NCI-H187 treated with DMSO at 0.1 percent for 48 hours (cell line): Measurements from ENCODE around the gene CACNA1C.

Experiments used
- DNase-seq: peaks from one replicate; lab custom pipeline; 2025; lab: John Stamatoyannopoulos, UW

The CACNA1C gene

DNA sequence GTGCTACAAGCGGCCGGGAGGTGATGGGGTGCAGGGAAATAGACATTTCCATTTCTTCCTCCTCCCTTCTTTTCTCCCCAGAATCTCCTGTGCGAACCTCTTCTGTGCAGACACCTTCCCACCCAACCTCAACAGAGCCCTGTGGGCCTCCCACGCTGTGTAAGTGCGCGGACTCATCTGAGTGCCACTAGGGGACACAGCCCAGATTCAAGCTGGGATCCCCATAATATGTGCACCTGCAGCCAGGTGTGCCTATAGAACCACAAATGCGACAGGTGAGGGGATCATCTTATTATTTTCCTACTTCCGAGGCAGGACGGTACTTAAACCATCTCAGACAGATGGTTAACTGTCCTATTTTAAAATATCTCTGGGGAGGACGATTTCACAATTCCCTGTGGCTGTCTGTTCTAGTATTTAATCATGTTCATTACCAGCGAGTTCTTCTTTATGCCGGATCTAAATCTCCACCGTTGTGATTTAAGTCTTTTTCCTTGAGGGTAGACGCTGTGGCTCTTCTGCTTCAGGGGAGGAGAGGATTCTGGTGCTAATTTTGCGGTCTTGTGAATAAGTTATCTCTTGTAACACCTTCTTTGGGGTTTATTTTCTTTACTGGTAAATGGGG lies 17.2 kb upstream of the CACNA1C start:
- DNase-seq: no peak

DNA sequence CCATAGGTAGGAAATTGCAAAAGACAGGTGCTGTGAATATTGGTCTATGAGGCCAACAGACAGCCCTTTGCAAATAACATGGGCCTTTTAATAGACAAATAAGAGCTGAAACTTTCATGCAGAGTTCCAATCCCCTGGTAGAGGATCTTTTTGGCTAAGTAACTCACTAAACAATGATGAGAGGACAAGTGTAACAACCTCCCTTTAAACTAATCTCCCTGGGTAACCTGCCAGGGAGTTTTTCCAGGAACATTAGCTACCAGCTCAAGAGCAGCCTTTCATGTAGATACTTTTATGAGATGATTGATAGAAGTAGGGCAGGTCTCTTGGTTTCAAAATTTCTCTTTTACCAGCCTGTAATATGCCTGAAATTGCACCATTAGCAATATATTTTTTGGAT lies 13.8 kb upstream of the CACNA1C start:
- DNase-seq: no peak

DNA sequence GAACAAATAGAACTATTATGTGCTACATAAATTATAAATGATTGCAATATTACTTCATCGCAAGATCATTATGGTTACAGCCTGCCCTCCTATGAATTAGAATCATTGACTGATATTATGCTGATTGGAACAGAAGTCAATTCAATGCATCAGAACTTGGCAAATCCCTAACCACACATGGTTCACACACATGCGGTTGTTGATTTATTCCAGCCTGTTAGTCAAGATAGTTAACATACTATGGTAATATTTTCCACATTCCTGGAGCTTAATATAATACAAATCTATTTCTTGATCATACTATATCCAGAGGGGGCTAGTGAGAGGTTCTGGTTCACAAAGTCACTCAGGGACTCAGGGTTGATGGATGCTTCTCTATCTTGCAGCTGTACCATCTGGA lies 9.7 kb upstream of the CACNA1C start:
- no peak for DNase-seq

DNA sequence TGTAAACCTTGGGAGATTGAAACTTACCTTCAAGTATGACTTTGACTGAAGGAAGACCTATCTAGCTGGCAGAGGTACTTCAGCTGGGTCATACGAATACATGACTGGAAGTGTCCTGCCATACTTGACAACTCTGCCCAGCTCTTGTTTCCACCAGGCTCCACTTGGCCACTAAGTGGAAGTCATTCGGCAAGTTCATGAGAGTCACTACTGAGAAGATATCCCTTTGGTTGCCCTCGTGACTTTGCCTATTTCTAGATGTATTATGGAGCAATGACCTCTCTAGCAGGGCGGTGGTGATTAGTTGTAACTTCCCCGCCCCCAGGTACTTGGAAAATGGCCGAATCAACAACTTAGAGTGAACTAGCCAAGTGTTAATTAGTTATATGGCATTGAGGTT lies 8.6 kb upstream of the CACNA1C start:
- no peak for DNase-seq

DNA sequence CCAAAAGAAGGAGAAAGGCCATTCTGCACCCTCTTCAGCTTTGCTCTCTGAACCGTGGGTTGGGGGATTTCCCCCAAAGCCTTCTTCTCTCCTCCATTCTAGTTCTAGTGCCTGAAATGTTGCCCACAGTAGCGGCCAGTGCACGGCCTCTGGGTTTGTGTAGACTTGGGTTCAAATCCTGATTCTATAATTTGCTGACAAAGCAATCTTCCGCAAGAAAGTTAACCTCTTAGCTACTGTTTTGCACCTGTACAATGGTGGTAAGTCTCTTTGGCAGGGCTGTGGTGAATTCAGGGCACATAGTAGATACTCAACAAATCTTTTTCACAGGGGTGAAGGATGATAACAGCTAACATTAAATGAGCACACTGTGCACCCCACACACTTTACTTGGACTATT lies 5.8 kb upstream of the CACNA1C start:
- DNase-seq: no peak

DNA sequence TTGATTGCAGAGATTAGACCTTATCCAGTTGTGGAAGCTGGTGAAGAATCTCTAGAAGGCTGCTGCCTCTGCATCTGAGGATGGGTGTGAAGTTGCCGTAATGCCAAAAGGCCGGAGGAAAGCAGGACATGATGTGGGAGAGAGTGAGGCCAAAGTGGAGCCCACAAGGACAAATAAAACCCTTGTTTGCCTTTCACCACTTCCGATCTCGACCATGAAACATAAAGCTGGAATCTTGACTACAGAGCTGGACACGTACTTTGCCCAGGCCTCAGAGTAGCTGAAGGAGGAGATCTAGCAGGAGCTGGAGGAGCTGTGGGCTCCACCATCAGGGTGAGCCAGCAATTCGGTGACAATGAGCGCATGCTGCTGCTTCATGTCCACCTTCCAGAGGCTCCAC lies 5.0 kb upstream of the CACNA1C start:
- no peak for DNase-seq

DNA sequence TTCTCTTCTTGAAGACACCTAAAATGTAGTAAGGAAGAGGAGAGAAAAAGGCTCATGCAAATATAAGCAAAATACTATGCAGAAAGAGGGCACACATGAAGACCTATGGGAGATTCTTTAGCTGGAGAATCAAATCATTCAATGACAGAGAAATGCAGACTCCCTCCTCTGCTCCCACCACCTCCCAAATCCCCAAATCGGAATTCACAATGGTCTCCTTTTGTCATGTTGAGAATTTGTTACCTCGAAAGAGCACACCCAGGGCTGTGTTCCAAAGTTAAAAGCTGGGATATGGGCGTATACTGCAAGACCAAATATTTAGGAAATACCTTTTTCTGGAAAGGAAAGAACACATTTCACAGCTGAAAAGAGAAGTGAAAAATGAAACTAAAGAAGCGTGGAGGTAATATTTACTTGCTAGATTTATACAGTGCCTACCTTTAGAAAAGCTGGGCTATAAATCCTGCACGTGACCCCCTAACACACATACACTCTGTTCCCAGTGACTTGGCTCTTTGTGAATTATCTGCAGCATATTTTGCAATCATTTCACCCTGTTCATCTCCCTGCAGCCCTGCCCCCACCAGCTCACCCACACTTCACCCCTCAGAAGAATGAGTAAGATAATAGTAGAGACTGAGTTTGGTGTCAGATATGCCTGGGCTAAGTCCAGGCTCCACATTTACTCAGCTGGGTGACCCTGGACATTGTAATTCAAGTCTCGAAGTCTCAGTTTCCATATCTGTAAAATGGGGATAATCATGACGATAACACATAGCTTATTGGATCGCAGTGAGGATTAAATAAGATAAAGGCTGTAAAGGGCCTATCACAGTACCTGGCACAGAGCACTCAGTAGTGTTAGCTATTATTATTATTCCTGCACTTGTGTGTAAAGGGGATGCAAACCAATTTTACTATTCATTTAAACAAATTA lies 2.9 kb upstream of the CACNA1C start:
- DNase-seq: no peak

DNA sequence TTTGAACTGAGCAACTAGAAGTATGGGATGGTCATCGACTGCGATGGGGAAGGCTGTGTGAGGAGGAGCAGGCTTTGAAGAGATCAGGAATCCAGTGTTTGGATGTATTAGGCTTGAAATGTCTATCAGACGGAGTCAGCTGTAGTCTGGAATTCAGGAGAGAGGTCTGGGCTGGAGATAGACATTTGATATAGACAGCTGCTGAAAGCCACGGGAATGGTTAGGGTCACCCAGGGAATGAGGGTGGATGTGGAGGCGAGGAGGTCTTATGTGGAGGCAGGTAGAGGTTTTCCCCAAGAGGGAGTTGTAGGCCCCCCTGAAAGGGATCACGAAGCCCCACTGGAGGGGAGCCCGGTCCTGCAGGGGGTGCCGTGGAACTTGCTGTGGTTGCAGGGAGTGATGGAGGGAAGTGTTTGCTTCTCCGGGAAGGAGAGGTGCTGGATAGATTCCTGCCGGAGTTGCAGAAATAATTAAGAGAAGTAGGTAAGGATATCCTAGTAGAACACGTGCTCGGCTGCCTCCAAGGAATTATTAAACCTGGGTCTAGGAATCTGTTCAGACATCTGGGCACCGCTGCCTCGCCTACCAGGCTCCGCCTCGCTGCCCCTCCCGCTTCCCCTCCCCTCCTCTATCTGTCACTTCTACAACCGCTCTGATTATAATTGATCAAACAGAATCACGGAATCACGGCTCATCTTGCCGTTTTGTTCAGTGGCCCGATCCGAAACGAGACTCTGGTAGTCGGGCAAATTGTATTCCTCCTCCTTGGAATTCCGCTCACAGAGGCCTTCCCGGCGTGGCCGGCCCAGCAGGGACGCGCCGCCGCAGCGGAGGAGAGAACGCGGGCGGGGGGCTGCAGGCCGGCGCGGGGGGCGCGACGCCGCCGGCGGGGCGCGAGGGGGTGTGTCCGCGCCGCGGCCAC lies 826 bp upstream of the CACNA1C start:
- no peak for DNase-seq

DNA sequence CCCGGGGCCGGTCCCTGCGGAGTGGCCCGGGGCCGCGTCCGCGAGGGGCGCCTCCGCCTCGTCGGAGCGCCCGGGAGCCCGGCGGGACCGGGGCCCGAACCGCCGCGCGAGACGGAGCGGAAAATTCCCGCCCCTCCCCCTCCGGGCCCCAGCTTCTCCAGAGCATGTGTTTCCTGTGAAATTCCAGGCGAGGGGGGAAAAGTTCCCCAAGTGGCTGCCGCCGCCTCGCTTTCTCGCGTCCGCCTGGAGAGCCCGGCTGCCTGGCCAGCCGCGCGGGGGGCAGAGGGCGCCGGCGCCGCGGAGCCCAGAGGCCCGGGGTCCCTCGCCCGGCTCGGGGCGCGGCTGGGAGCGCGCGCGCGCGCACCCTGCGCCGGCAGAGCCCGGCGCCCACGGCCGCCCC lies 904 bp downstream of the CACNA1C start:
- no peak for DNase-seq

DNA sequence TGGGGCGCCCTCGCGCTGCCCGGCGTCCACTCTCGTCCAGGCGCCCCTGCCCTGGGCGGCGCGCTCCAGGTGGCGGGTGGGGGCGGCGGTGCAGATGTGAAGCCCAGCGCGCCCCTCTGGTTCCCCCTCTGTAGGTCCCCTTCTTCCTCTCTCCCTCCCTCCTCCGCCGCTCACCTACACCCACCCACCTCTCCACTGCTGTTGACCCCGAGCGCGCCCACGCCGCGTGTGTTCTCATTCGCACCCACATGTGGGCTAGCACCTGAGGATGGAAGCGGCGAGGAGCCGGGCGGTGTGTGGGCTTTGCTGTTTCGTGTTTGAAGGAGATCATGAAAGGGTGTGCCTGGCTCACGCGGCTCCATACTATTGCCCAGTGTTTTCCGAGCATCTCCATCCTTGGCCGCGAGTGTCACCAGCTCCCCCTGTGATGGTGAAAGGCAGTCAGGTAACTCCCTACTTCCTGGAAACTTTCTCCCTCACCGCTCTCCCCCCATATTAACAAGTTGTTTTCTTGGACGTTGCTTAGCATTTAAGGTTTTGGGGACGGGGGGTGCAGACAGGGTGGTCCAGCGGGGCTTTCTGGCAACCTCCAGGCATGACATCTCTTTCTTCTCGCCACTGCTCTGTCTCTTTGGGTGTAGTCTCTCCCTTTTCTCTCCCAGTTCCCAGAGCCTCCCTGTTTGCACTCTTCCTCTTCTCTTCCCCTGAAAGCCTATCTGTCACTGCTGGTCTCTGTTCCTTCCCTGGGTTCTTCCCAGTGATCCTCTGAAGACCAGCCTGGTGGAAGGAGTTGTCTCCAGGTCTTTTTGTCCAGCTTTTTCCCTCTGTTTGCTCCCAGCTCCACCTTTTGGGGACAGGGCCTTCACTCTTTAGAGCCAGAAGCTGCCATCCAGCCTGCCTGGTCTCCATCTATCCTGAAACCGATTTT lies 1.6 kb downstream of the CACNA1C start:
- no peak for DNase-seq

DNA sequence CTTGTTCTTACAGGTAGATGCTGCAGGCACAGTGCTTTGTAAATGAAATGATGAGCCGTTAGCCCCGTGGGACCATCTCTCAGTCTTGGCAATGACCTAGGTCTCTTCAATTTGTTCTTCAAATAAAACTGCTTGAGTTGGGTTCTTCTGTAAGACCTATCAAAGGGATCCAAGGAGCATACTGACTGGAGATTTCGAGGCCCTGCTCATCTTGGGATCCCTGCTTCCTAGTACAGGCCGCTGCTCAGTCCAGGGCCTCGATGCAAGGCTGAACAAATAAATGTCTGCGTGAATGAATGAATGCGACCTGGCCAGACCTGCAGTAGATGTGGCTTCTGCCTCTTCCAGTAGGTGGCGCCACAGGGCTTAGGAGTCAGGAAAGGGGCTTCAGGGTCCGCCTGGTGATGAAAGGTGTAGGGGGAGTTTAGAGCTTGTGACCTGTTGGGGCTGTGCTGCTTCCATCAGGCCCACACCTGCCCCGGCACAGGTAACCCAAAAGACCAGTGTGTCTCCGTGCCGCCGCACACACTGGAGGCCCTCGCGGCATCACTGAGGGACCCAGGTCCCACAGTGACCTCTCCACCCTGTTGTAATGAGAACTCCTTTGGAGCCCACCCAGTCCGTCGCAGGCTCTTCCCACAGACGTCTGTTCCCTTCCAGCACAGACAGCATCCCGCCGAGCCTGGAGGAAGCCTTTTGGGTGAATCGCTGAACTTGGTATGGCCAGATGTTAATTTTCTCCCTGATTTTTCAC lies 4.4 kb downstream of the CACNA1C start:
- no peak for DNase-seq

DNA sequence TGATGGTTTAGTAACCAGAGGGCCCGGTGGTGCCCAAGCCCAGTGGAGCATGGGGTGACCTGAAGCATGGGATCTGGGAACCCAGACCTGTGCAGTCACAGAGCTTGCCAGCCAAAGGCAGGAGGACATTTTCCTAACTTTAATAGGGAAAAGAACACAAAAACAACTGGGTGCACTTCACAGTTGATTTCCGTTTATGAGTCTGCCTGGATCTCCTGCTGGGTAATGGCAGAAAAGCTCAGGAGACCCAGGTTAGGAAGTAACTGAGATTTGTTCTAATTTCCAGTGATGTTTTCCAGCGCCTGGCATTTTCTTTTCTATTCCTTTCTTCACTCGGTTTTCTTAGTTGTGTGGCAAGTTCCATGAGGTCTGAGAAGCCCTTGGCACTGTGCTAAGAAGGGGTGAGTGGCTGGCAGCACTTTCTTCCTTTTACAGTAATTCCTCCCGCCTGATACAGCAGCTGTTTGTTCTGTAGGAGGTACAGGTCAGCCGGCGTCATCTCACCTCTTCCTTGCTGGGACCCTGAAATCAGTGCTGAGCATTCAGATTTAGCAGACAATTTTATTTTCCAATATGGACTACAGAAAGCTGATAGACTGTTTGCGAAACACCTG lies 5.1 kb downstream of the CACNA1C start:
- no peak for DNase-seq

DNA sequence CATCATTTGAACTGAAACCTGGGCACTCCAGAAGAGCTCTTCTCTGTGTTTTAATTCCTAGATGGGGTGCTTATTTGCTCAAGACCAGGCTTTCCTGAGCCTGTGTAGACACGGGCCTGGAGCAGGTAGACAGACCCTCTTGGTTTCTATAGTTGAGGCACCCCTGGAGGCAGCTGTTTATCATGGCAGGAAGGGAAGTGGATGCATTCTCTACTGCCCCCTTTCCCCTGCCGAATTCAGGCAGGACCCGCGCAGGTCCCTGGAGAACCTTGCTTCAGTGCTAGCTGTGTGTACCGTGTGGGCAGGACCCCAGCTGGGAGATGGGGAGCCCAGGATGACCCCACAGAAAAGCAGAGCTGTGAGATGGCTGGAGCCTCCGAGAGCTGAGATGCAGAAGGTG lies 6.0 kb downstream of the CACNA1C start:
- no peak for DNase-seq

DNA sequence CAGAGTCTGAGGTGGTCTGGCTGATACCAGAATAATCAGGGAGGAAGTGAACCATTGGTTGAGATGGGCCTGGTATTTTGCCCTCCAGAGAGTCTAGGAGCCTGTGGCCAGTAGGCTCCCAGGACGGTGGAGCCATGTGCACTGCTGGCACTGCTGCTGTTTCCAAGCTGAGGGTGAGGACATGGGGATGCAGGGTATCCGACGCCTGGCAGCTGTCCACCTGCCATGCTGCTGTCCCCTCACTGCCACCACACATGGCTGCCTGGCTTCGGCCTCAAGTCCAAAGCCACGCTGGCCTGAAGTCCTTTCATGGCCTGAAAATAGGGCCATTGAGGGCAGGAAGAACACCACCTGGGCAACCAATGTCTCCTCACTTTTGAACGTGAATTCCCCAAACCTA lies 8.6 kb downstream of the CACNA1C start:
- no peak for DNase-seq

DNA sequence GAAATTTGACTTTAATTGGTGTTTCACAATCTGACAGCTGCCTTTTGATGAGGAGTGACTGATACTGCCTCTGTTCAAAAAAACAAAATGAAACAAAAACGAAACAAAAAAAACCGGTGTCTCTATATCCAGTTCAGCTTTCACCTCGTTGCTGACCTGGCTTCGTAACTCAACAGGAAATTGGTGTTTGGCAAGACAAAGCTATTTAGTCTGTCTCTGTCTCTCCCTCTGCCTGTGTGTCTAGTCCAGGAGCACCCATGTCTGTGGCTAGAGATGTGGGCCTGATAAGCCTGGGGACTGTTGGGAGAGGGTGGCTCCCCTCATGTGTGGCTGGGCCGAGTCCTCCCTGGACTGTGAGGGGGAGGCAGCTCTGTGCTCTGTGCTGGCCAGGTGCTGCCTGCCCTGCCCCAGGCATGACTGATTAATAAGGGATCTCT lies 11.3 kb downstream of the CACNA1C start:
- no peak for DNase-seq

DNA sequence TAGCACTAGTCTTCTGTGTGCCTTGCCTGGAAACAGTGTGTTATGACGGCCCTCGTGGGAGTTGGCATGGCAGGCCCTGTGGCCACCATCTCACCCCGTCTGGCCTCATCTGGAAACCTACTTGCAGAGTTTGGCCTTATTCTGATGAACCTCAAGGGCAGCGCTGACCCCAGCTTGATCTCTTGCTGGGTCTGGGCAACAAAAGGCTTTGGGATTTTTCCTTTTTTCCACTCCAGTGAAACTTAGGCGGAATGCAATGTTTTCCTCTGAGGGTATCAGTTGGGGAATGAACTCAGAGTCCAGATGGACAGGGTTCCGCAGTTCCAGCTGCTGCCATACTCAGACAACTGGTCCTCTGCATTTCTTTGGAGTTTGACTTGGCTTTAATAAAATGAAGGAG lies 15.9 kb downstream of the CACNA1C start:
- no peak for DNase-seq

DNA sequence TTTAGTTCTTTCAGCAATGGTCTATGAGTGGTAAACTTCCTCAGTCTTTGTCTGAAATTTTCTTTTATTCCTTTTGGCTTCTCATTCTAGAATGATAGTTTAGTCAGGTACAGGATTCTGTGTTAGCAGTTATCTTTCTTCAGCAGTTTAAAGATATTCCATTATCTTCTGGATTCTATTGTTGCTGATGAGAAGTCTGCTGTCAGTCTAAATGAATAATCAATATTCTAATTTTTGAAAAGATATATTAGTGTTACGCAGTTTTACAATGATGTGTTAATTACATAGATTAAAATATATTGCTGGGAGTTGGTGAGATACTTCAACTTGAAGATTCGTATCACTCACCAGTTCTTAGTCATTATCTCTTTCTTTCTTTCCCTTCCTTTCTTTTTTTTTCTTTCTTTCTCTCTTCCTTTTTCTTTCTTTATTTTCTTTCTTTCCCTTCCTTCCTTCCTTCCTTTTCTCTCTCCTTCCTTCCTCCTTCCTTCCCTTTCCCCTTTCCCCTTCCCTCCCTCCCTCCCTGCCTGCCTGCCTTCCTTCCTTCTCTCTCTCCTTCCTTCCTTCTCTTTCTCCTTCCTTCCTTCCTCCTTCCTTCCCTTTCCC lies 17.8 kb downstream of the CACNA1C start:
- no peak for DNase-seq

DNA sequence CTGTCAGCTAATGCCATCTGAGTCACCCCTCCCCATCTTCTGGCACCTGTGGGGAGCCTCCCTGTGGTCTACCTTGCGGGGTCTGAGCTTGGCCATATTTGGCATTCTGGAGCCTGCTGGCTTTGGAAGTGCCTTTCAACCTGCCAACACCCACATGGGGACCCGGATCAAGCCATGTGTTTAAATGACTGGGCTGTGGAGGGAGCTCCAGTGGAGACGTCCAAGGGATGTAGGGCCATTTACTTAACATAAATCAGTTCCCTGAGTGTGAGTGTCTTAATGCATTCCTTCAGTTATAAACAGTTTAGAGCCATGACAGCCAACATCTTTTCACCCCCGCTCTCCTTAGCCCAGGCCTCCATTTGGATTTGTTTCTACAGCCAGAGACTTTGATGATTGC lies 22.0 kb downstream of the CACNA1C start:
- no peak for DNase-seq

DNA sequence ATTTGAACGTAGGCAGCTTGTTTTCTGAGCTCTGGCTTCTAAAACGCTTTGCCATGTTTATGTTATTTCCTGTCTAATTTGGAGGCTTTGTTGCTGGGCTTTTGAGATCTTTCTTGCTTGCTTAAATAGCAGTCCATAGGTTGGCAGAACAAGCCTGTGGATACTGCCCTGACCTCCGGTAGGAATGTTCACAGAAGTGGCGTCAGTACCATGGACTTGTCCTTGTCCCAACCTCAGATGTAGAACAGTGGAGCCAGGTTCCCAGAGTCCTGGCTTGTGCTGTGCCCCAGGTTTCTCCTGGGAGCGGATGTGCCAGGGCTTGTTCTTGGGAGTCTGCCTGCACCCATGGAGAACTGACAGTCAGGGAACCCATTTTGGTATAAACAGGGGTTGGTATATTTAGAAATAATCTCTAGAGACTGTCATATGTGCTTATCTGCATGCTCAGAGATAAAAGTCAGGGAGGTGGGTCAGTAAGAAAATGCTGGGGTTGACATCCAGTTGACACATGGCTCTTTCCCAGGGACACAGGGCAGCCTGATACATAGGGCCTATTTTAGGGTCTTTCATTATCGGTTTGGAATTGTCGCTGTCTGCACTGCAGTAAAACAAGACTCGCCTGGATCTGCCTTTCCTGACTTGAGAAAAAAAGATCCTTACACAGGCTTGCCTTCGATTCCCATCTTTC lies 22.9 kb downstream of the CACNA1C start:
- DNase-seq: no peak
